ENCODE results near the gene NTN1. TPM values are rescaled to one million over a fixed set of nuclear protein-coding genes. Genes with fewer than 3 reads are reported as not detected.
A peak's percentile ranks its signal among the peaks of the same experiment; 100 is the strongest.

NTN1 gene
- total RNA-seq, 2 donors from 2014 or later = 68.8 to 79.0 TPM

DNA sequence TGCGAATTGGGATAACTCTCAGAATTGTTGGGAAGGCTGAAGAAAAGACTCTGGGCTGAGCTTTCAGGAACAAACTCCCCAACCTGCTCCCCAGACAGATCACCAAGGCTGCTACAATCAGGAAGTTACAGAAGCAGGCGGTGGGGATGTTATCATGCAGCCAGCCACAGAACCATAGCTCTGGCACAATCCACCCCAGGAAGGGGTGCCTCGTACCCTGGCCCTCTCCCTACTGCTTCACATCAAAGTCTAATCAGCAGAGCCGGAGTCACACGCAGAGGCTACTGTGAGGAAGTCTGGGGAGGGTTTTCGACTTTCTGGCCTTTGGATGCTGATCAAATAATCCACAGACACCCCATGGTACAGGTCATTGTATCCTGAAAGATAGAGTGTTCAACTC lies 86.8 kb downstream of the NTN1 start:
- DNase-seq (ENCODE audit: low spot score) = no peak
- Histone ChIP-seq H3K4me1 (ENCODE audit: control insufficient read depth in 1 of 2, low read depth in 2 of 2) (peaks cover 5 to 37% of the 10 kb centered on the region in 2 donors), H3K27me3 (replicated peaks; ENCODE audit: insufficient read depth) (no peaks in the 10 kb centered on the region), H3K4me3 (no peak overlapping the region), H3K27ac (peak overlapping the region in 1 of 2 donors; percentile 9), H3K9me3 (no peaks in the 10 kb centered on the region), H3K36me3 (no peaks in the 10 kb centered on the region)
- TF ChIP-seq, protein P1, sequence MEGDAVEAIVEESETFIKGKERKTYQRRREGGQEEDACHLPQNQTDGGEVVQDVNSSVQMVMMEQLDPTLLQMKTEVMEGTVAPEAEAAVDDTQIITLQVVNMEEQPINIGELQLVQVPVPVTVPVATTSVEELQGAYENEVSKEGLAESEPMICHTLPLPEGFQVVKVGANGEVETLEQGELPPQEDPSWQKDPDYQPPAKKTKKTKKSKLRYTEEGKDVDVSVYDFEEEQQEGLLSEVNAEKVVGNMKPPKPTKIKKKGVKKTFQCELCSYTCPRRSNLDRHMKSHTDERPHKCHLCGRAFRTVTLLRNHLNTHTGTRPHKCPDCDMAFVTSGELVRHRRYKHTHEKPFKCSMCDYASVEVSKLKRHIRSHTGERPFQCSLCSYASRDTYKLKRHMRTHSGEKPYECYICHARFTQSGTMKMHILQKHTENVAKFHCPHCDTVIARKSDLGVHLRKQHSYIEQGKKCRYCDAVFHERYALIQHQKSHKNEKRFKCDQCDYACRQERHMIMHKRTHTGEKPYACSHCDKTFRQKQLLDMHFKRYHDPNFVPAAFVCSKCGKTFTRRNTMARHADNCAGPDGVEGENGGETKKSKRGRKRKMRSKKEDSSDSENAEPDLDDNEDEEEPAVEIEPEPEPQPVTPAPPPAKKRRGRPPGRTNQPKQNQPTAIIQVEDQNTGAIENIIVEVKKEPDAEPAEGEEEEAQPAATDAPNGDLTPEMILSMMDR (IDR thresholded peaks at IDR 0.05) = no peak
- ATAC-seq (ENCODE audit: insufficient number of reproducible peaks, low FRiP score, low read depth) = no peak

DNA sequence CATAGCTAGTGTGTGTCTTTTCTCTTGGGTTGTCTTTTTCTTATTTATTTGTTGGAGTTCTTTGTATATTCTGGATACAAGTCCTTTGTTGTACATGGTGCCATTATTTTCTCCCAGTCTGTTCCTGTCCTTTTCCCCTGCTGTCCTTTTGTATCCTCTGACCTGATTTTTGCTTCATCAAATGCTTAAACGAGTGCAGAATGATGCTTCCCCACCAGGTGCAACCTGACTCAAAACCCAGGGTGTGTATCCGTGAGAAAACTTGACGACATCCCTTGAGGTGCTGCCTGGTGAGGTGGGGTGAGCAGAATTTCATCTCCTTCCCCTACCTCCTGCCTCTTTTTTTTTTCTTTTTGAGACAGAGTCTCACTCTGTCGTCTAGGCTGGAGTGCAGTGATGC lies 88.6 kb downstream of the NTN1 start:
- H3K9me3 ChIP-seq = no peaks in the 10 kb centered on the region
- ATAC-seq (ENCODE audit: insufficient number of reproducible peaks, low FRiP score, low read depth) (no peak), DNase-seq (ENCODE audit: low spot score) (no peak)
- H3K27me3 ChIP-seq (replicated peaks; ENCODE audit: insufficient read depth) = no peaks in the 10 kb centered on the region
- H3K36me3 ChIP-seq = no peaks in the 10 kb centered on the region
- no peak overlapping the region for H3K4me3 ChIP-seq
- TF ChIP-seq, protein P1 (IDR thresholded peaks at IDR 0.05) = no peak
- no peak overlapping the region for H3K27ac ChIP-seq
- peaks cover 4 to 26% of the 10 kb centered on the region in 2 donors for H3K4me1 ChIP-seq (ENCODE audit: control insufficient read depth in 1 of 2, low read depth in 2 of 2)

DNA sequence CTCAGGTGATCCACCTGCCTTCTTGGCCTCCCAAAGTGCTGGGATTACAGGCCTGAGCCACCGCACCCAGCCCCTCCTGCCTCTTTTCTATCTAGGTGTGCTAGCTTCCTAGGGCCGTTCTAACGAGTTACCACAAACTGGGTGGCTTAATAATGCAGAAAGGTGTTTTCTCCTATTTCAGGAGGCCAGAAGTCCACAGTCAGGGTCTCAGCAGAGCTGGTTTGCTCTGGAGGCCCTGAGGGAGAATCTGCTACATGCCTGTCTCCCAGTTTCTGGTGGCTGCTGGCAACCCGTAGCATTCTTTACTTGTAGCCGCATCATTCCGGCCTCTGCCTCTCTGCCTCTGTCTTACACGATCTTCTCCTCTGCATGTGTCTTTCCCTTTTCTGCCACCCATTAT lies 89.2 kb downstream of the NTN1 start:
- DNase-seq (ENCODE audit: low spot score) (no peak), ATAC-seq (ENCODE audit: insufficient number of reproducible peaks, low FRiP score, low read depth) (no peak)
- TF ChIP-seq, protein P1 (IDR thresholded peaks at IDR 0.05) = no peak
- no peak overlapping the region for H3K27ac ChIP-seq
- no peaks in the 10 kb centered on the region for H3K9me3 ChIP-seq
- no peaks in the 10 kb centered on the region for H3K27me3 ChIP-seq (replicated peaks; ENCODE audit: insufficient read depth)
- H3K4me3 ChIP-seq = no peak overlapping the region
- no peaks in the 10 kb centered on the region for H3K36me3 ChIP-seq
- H3K4me1 ChIP-seq (ENCODE audit: control insufficient read depth in 1 of 2, low read depth in 2 of 2) = peaks cover 0 to 26% of the 10 kb centered on the region in 2 donors

DNA sequence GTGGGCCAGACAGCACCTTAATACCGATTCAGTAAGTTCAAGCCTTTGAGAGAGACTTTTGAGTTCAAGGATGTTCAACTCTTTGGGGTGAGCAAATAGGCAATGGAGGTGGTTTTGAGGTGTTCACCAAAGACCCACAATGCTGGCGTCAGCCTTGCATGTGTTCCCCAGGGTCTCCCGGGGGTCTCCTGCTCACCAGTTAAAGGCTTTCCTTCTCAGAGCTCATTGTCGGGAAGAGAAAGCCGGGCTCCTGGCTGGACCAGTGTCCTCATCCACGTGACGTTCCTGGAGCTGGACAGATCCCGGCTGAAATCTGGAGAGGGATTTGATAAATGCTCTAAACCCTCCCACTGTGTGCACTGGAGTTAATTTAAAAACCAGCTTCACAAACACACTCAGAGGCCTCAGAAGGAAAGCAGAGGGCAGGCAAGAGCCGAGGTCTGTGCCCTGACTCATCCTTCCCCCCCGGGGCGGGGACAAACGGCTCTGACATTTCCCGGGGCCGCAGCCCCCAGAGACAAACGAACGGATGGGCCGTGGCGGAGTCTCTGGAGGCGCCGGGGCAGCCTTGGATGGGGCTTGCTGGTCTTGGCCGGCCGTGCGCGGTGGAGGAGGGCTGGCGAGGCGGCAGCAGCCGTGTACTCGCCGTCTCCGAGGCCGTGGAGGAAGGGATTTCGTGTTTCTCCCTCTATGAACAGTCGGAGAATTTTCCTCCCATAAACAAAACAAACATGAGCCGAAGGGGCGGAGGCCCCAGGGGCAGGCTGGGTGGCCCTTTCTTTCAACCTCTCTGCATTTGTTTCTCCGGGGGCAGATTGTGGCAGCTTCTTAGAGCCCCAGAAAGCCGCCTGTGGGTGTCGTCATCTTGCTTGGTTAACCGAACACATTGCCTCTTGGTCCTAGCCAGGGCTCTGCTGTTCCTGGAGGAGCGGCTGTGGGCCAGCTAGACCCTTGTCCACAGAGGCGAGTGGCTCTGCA lies 94.2 kb downstream of the NTN1 start:
- H3K27me3 ChIP-seq (replicated peaks; ENCODE audit: insufficient read depth) = no peaks in the 10 kb centered on the region
- H3K36me3 ChIP-seq = no peaks in the 10 kb centered on the region
- TF ChIP-seq, protein P1 (IDR thresholded peaks at IDR 0.05) = peak; percentile 31
- peak overlapping the region; percentile 85 to 88 for H3K27ac ChIP-seq
- H3K4me1 ChIP-seq (ENCODE audit: control insufficient read depth in 1 of 2, low read depth in 2 of 2) = peaks cover 0 to 26% of the 10 kb centered on the region in 2 donors
- ATAC-seq (ENCODE audit: insufficient number of reproducible peaks, low FRiP score, low read depth) (peak; percentile 93), DNase-seq (ENCODE audit: low spot score) (peak; percentile 66)
- H3K4me3 ChIP-seq = peak overlapping the region; percentile 68
- H3K9me3 ChIP-seq = no peaks in the 10 kb centered on the region

DNA sequence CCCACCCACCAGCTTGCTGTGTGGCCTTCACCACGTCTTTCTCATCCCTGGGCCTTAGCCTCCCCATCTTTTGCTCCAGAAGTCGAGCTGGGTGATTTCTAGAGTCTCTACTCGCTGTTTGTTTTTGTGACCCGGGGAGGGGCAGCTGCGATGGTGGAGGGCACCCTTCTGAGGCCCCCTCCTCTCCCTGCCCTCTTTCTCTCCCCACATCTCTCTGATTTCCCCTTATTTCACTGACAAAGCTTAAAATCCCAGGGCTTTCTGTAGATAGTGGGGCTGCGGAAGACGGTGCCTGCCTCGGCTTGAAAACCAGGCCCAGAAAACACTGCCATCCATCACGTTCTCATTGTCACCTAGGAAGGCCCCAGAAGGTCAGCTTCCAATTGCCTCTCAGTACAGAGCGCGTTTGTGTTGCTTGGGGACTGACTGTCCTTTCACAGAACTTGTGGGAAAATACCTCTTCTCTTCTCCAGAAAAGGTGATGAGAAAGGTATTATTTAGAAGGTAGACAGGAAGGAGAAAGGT lies 95.1 kb downstream of the NTN1 start:
- TF ChIP-seq, protein P1 (IDR thresholded peaks at IDR 0.05) = no peak
- DNase-seq (ENCODE audit: low spot score) = no peak
- H3K36me3 ChIP-seq = no peaks in the 10 kb centered on the region
- no peaks in the 10 kb centered on the region for H3K9me3 ChIP-seq
- peak overlapping the region; percentile 85 to 88 for H3K27ac ChIP-seq
- no peak overlapping the region for H3K4me3 ChIP-seq
- H3K27me3 ChIP-seq (replicated peaks; ENCODE audit: insufficient read depth) = no peaks in the 10 kb centered on the region
- no peak for ATAC-seq (ENCODE audit: insufficient number of reproducible peaks, low FRiP score, low read depth)
- H3K4me1 ChIP-seq (ENCODE audit: control insufficient read depth in 1 of 2, low read depth in 2 of 2) = peaks cover 0 to 35% of the 10 kb centered on the region in 2 donors
